Body of pancreas (tissue), 4 donors: ENCODE measurements around the gene TEX50. TPM values are rescaled to one million over a fixed set of nuclear protein-coding genes. Genes with fewer than 3 reads are reported as not detected.
"Not testable (repeated sequence)": the region's sequence is repeated elsewhere in the genome, so short reads cannot be mapped to it uniquely, and the experiment has no call there.

ENCODE experiments used
- ATAC-seq: fragments of 150-250 bp; one replicate; pipeline ENCODE4 v1.9.1; 2016
- DNase-seq, 4 donors: peaks; one replicate each; pipeline ENCODE4 v3.0.0-alpha.2; 2019
- H3K27ac ChIP-seq, 4 donors: fragments of 200-600 bp; sonication (generic); 1 replicate in 3 of 4; 2 replicates in 1 of 4; pipeline versions ENCODE4 v1.5.1 to v1.6.1; 2016 to 2019; ENCODE audit warnings: mild to moderate bottlenecking in 1 of 4, mixed read lengths in 1 of 4, moderate library complexity in 1 of 4
- H3K27me3 ChIP-seq, 2 donors: fragments of 200-600 bp; sonication (generic); one replicate each; pipeline ENCODE4 v1.6.0; 2016; ENCODE audit warnings: mild to moderate bottlenecking in 1 of 2
- H3K36me3 ChIP-seq, 2 donors: fragments of 200-600 bp; sonication (generic); replicated peaks in 1 of 2; 2 replicates each; pipeline ENCODE4 v1.5.1; 2016; ENCODE audit warnings: low read depth in 2 of 2; ENCODE audit not compliant: insufficient read depth in 1 of 2
- H3K4me1 ChIP-seq: fragments of 200-600 bp; sonication (generic); one replicate; pipeline ENCODE4 v1.6.0; 2016
- H3K4me3 ChIP-seq, 2 donors: fragments of 200-600 bp; sonication (generic); 1 replicate in 1 of 2; 2 replicates in 1 of 2; pipeline ENCODE4 v1.5.1; 2016 to 2019
- H3K9me3 ChIP-seq, 3 donors: fragments of 200-600 bp; sonication (generic); 1 replicate in 2 of 3; 2 replicates in 1 of 3; pipeline ENCODE4 v1.5.1; 2016
- POLR2A ChIP-seq, 3 donors: fragments of 450-650 bp; IDR thresholded peaks; one replicate each; pipeline ENCODE4 v1.6.1; 2016; ENCODE audit warnings: antibody characterized with exemption in 3 of 3, mild to moderate bottlenecking in 2 of 3
- WGBS, 2 donors: methylation state at CpG; one replicate each; pipeline ENCODE4 v1.1.5; 2017; 5-methylcytosine and 5-hydroxymethylcytosine counted together
- intact Hi-C: fragments of 100-400 bp; cut with DNase I; formaldehyde crosslinking; loops from one replicate; pipeline ENCODE4 v1.15.1; 2023
- total RNA-seq, 2 donors: library from RNA; depleted of rRNA; stranded (reverse); fragments of >200 nt; gene quantifications; one replicate each; pipeline ENCODE4 v1.1.0, GENCODE V29; 2016
- TF ChIP-seq, protein P1 (sequence below), 7 experiments: fragments of 450-650 bp in 4 of 7; fragments of 200-600 bp in 3 of 7; sonication (generic) in 3 of 7; IDR thresholded peaks; one replicate each; pipeline ENCODE4 v1.5.1; 2016 to 2019; ENCODE audit warnings: antibody characterized with exemption in 7 of 7

Gene TEX50
- total RNA-seq, 2 donors from 2014 or later, result not detected

DNA sequence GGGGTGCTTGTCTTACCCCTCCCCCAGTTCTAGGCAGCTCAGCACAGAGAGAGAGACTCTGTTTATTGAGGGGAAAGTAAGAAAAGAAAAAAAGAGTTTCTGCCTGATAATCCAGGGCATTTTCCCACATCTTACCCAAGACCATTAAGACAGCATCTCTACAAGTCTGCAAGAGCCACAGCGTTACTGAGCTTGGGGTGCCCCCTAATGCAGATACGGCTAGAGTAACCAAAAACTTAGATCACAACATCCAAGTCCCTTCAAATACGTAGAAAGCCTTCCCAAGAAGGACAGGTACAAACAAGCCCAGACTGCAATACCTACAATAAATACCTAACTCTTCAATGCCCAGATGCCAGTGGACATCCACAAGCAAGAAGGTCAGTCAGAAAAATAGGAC is 6.2 kb upstream of the TEX50 start:
- intact Hi-C loops, result no loop called here
- H3K4me3 ChIP-seq, result no peak overlapping the region

DNA sequence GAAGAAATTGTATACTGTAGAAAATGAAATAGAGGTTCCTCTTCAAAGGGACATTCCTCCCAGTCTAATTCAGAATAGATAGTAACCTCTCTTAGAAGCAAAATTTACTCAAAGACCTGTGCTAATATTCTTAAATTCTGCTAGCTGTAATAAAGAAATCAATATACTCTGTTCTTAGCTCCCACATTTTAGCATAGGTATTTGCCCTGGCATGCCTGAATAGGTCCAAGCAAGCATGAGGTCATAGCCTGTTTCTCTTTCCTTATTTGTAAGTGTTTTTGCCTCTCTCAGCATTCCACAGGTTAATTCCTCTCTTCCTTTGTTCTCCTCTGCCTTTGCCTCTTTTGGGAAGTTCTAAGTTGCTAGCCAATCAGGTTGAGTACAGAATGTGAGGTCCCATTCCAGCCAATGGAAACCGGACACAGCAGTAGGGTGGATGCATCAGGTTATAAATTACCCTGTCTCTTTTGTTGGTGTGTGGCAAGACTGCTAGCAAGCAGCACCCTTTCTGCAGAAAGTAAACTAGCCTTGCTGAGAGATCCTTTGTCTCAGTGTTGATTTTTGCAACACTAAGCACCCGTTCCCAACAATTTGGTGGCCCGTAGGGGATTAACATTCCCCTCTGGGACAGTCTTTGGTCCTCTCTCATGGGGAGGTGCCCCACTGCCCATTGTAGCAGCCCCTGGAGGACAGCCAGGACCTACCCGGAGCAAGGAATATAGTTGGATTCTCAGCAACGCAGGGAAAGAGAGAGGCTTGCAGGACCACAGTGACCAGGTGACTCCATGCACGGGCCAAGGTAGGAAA is 2.3 kb downstream of the TEX50 start:
- H3K27me3 ChIP-seq, H3K9me3 ChIP-seq, H3K27ac ChIP-seq, DNase-seq, H3K4me3 ChIP-seq, intact Hi-C loops, H3K36me3 ChIP-seq, ATAC-seq: not testable (repeated sequence)
- WGBS, 2 donors, result 88 to 97% methylated on average over 5 to 6 of the region's 6 CpGs
- H3K4me1 ChIP-seq, result peaks cover 19% of the 10 kb centered on the region

More for the DNA sequence above, 6.2 kb upstream of the TEX50 start:
- no peaks in the 10 kb centered on the region for H3K36me3 ChIP-seq
- TF ChIP-seq POLR2A (IDR thresholded peaks at IDR 0.05), result no peak
- TF ChIP-seq, protein P1, sequence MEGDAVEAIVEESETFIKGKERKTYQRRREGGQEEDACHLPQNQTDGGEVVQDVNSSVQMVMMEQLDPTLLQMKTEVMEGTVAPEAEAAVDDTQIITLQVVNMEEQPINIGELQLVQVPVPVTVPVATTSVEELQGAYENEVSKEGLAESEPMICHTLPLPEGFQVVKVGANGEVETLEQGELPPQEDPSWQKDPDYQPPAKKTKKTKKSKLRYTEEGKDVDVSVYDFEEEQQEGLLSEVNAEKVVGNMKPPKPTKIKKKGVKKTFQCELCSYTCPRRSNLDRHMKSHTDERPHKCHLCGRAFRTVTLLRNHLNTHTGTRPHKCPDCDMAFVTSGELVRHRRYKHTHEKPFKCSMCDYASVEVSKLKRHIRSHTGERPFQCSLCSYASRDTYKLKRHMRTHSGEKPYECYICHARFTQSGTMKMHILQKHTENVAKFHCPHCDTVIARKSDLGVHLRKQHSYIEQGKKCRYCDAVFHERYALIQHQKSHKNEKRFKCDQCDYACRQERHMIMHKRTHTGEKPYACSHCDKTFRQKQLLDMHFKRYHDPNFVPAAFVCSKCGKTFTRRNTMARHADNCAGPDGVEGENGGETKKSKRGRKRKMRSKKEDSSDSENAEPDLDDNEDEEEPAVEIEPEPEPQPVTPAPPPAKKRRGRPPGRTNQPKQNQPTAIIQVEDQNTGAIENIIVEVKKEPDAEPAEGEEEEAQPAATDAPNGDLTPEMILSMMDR (IDR thresholded peaks at IDR 0.05), result no peak
- ATAC-seq (no peak), DNase-seq (no peak)
- no peaks in the 10 kb centered on the region for H3K27me3 ChIP-seq
- H3K9me3 ChIP-seq, result no peaks in the 10 kb centered on the region
- no peak overlapping the region for H3K27ac ChIP-seq
- 85 to 87% methylated on average over 3 of the region's 3 CpGs for WGBS, 2 donors
- H3K4me1 ChIP-seq, result no peaks in the 10 kb centered on the region

DNA sequence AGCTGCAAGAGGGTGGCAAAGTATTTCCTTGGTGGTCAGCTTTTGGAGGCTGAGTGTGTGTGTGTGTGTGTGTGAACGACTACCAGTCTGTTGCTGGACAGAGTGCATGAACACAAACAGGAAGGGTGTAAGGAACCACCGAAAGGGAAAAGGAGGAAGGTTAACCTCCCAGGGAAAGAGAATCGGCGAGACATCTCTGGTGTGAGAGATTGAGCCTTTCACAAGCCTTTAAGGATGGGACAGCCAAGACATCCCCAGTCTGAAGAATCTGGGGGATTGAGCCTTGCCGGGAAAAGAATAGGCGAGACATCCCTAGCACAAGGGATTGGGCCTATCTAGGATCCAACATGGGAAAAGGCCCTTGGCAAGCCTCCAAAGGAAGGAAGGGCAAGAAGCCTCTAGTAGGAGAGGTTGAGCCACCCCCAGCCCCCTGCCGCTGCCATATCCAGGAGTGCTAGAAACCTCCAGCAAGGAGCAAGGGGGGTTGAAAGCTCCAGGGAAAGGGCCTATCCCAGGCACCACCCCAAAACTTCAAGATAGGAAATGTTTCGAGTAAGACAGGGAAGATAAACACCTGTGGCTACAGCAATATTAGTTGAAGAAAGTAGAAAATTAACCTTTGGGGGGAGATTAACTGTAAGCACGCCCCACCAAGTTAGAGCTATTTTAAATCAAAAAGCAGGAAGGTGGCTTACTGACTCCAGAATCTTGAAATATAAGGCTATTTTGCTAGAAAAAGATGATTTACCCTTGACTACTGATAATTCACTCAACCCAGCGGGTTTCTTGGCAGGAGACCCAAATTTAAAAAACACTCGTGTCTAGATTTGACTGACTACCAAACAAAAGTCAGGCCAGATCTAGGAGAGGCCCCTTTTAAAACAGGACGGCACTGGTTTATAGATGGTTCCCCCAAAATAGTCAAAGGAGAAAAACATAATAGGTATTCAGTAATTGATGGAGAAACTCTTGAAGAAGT is 3.2 kb downstream of the TEX50 start:
- Histone ChIP-seq H3K4me3 (no peak overlapping the region), H3K4me1 (peaks cover 19% of the 10 kb centered on the region), H3K36me3 (no peaks in the 10 kb centered on the region), H3K27me3 (no peaks in the 10 kb centered on the region), H3K9me3 (no peaks in the 10 kb centered on the region), H3K27ac (peak overlapping the region in 2 of 4 donors; percentile 31 to 43)
- intact Hi-C loops, result no loop called here
- ATAC-seq (no peak), DNase-seq (peak in 2 of 4 donors; percentile 17 to 25)
- TF ChIP-seq, protein P1 (IDR thresholded peaks at IDR 0.05), result no peak
- TF ChIP-seq POLR2A (IDR thresholded peaks at IDR 0.05), result no peak
- whole genome bisulfite sequencing, 2 donors, result 55 to 57% methylated on average over 12 of the region's 12 CpGs

DNA sequence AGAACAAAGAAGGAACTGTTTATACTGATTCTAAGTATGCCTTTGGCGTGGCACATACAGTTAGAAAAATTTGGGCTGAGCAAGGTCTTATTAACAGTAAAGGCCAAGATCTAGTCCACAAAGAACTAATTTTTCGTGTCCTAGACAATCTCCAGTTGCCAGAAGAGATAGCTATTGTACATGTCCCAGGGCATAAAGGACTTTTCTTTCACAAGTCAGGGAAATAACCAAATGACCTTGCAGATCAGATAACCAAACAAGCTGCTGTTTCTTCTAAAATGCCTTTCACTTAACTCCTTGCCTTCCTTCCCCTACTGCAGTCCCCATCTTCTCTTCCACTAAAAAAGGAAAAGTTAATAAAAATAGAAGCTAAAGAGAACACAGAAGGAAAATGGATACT is 4.0 kb downstream of the TEX50 start:
- DNase-seq, result no peak
- intact Hi-C loops, result no loop called here
- Histone ChIP-seq H3K4me1 (peaks cover 19% of the 10 kb centered on the region), H3K36me3 (no peaks in the 10 kb centered on the region), H3K4me3 (no peak overlapping the region), H3K9me3 (no peaks in the 10 kb centered on the region), H3K27ac (peak overlapping the region in 2 of 4 donors; percentile 31 to 43), H3K27me3 (no peaks in the 10 kb centered on the region)
- ATAC-seq, result no peak
- TF ChIP-seq POLR2A (IDR thresholded peaks at IDR 0.05), result no peak
- TF ChIP-seq, protein P1 (IDR thresholded peaks at IDR 0.05), result no peak
- WGBS, 2 donors, result 6 to 10% methylated on average over 2 of the region's 2 CpGs

DNA sequence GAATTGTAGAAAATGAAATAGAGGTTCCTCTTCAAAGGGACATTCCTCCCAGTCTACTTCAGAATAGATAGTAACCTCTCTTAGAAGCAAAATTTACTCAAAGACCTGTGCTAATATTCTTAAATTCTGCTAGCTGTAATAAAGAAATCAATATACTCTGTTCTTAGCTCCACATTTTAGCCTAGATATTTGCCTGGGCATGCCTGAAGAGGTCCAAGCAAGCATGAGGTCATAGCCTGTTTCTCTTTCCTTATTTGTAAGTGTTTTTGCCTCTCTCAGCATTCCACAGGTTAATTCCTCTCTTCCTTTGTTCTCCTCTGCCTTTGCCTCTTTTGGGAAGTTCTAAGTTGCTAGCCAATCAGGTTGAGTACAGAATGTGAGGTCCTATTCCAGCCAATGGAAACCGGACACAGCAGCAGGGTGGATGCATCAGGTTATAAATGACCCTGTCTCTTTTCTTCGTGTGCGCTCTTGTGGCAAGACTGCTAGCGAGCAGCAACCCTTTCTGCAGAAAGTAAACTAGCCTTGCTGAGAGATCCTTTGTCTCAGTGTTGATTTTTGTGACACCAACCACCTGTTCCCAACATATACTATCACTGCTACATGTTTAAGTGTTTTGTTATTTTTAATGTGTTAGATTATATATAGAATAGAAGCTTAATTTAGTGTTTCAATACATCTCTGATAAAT is 7.5 kb downstream of the TEX50 start:
- 95 to 96% methylated on average over 4 of the region's 4 CpGs for WGBS, 2 donors
- H3K27me3 ChIP-seq, H3K27ac ChIP-seq, H3K36me3 ChIP-seq, H3K4me3 ChIP-seq, H3K9me3 ChIP-seq, intact Hi-C loops, ATAC-seq, DNase-seq: not testable (repeated sequence)
- H3K4me1 ChIP-seq, result peaks cover 19% of the 10 kb centered on the region
